ENCODE measurements around the gene CEP295NL. TPM values are rescaled to one million over a fixed set of nuclear protein-coding genes. Genes with fewer than 3 reads are reported as not detected.

CEP295NL gene
- 1 to 10 TPM in 3 of 4 donors, under 1 TPM in 1; 0.78 to 6.6 (median 2.3) TPM for total RNA-seq

GRCh38 chr17:78903101-78903779, at the start of gene CEP295NL:
TSS of gene CEP295NL (minus strand) at chr17:78903201. CDS start at chr17:78901828, 1,373 bp downstream.
- Histone ChIP-seq H3K27ac (replicated peaks in 1 of 4) (peak within 1 kb of the TSS; percentile 10 to 39 (median 34)), H3K27me3 (no peaks in the 10 kb centered on the region), H3K36me3 (peaks cover 9 to 38% (median 21%) of the 10 kb centered on the region in 4 donors), H3K4me3 (no peak within 1 kb of the TSS), H3K9me3 (no peaks in the 10 kb centered on the region), H3K4me1 (peaks cover 47 to 98% (median 69%) of the 10 kb centered on the region in 4 donors)
- TF ChIP-seq POLR2A (IDR thresholded peaks at IDR 0.05; ENCODE audit: low read depth) = no peak
- TF ChIP-seq, protein P1, sequence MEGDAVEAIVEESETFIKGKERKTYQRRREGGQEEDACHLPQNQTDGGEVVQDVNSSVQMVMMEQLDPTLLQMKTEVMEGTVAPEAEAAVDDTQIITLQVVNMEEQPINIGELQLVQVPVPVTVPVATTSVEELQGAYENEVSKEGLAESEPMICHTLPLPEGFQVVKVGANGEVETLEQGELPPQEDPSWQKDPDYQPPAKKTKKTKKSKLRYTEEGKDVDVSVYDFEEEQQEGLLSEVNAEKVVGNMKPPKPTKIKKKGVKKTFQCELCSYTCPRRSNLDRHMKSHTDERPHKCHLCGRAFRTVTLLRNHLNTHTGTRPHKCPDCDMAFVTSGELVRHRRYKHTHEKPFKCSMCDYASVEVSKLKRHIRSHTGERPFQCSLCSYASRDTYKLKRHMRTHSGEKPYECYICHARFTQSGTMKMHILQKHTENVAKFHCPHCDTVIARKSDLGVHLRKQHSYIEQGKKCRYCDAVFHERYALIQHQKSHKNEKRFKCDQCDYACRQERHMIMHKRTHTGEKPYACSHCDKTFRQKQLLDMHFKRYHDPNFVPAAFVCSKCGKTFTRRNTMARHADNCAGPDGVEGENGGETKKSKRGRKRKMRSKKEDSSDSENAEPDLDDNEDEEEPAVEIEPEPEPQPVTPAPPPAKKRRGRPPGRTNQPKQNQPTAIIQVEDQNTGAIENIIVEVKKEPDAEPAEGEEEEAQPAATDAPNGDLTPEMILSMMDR (IDR thresholded peaks at IDR 0.05) = no peak
- no peak for TF ChIP-seq POLR2AphosphoS5 (IDR thresholded peaks at IDR 0.05)
- TF ChIP-seq EP300 (IDR thresholded peaks at IDR 0.05) = no peak
- WGBS = 61% methylated on average over 10 of the region's 17 CpGs
- intact Hi-C loops (cut with DNase I) = no loop called here
- no peak for DNase-seq (ENCODE audit: extremely low spot score)

GRCh38 chr17:78952706-78953105, 49.7 kb upstream of the CEP295NL start:
- H3K27ac ChIP-seq (replicated peaks in 1 of 4) = peak overlapping the region; percentile 20 to 49 (median 36)

DNA sequence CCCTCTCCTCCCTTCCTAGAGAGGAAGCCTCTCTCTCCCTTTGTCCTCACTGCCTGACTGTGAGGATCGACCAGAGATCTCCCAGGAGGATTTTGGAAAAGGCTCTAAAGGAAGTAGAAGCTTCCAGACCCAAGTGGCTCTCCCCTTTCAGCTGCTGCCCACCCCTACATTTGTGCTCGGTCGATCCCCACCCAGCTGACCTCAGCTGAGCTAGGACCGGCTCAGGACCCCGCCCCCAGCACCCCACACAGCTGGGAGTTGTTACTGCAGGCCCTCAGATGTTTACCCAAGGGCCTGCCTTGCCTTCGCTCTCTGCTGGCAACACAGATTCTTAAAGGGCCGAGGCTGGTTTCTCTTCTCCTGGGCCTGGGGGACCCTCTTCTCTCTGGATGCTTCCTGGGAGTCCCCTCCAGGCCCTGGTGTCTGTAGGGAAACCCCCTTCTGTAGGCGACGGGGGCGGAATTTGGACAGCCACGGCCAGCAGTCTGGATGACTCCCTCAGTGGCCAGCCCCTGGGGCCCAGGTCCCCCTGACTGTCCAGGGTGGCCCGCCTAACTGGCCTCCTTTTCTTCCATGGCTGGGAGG, 49.1 kb upstream of the CEP295NL start:
- H3K36me3 ChIP-seq = no peaks in the 10 kb centered on the region
- peaks cover 0 to 17% (median 16%) of the 10 kb centered on the region in 4 donors for H3K9me3 ChIP-seq
- no peak overlapping the region for H3K4me3 ChIP-seq
- no peaks in the 10 kb centered on the region for H3K27me3 ChIP-seq
- peaks cover 0 to 14% (median 12%) of the 10 kb centered on the region in 4 donors for H3K4me1 ChIP-seq
- TF ChIP-seq POLR2AphosphoS5 (IDR thresholded peaks at IDR 0.05) = no peak
- TF ChIP-seq POLR2A (IDR thresholded peaks at IDR 0.05; ENCODE audit: low read depth) = no peak
- TF ChIP-seq, protein P1 (IDR thresholded peaks at IDR 0.05) = no peak
- TF ChIP-seq EP300 (IDR thresholded peaks at IDR 0.05) = no peak
- no peak for DNase-seq (ENCODE audit: extremely low spot score)
- intact Hi-C loops (cut with DNase I) = no loop called here
- peak overlapping the region; percentile 20 to 49 (median 36) for H3K27ac ChIP-seq (replicated peaks in 1 of 4)
- 33% methylated on average over 10 of the region's 12 CpGs for WGBS

More at GRCh38 chr17:78952706-78953105, 49.7 kb upstream of the CEP295NL start:
- Histone ChIP-seq H3K36me3 (no peaks in the 10 kb centered on the region), H3K4me3 (no peak overlapping the region), H3K27me3 (no peaks in the 10 kb centered on the region), H3K9me3 (peaks cover 0 to 17% (median 16%) of the 10 kb centered on the region in 4 donors), H3K4me1 (peaks cover 0 to 14% (median 12%) of the 10 kb centered on the region in 4 donors)
- DNase-seq (ENCODE audit: extremely low spot score) = no peak
- intact Hi-C loops (cut with DNase I) = no loop called here
- TF ChIP-seq, protein P1 (IDR thresholded peaks at IDR 0.05) = no peak
- 96% methylated on average over 5 of the region's 10 CpGs for WGBS

GRCh38 chr17:78950870-78951269, 47.9 kb upstream of the CEP295NL start:
- H3K4me1 ChIP-seq = peaks cover 0 to 14% (median 12%) of the 10 kb centered on the region in 4 donors
- no peak overlapping the region for H3K27ac ChIP-seq (replicated peaks in 1 of 4)
- TF ChIP-seq POLR2A (IDR thresholded peaks at IDR 0.05; ENCODE audit: low read depth) (no peak), POLR2AphosphoS5 (IDR thresholded peaks at IDR 0.05) (no peak), EP300 (IDR thresholded peaks at IDR 0.05) (no peak)
- TF ChIP-seq, protein P1 (IDR thresholded peaks at IDR 0.05) = no peak
- peaks cover 0 to 17% (median 16%) of the 10 kb centered on the region in 4 donors for H3K9me3 ChIP-seq
- DNase-seq (ENCODE audit: extremely low spot score) = no peak
- no peak overlapping the region for H3K4me3 ChIP-seq
- H3K36me3 ChIP-seq = no peaks in the 10 kb centered on the region
- intact Hi-C loops (cut with DNase I) = no loop called here
- H3K27me3 ChIP-seq = no peaks in the 10 kb centered on the region
- WGBS = 100% methylated on average over 1 of the region's 2 CpGs

Data from esophagus muscularis mucosa (tissue), 4 donors.